WTC11 (cell line): ENCODE measurements around the gene TMPRSS13. TPM values are rescaled to one million over a fixed set of nuclear protein-coding genes. Genes with fewer than 3 reads are reported as not detected.

Experiments
- ATAC-seq: fragments of 200-7000 bp; cut with Tn5 transposase; 2 replicates; pipeline ENCODE4 v1.10.0; 2021; ENCODE audit warnings: mild to moderate bottlenecking, moderate library complexity
- CTCF ChIA-PET: fragments of 300-600 bp; sonication (Branson Sonifier 250); formaldehyde crosslinking; loops from one replicate; lab custom pipeline; 2021; ENCODE audit warnings: antibody characterized with exemption; lab: Charles Lee
- POLR2A ChIA-PET: fragments of 350-600 bp; sonication (Branson Sonifier 250); formaldehyde crosslinking; loops from one replicate; lab custom pipeline; 2021; ENCODE audit warnings: antibody characterized with exemption; lab: Charles Lee
- DNase-seq: peaks from one replicate; pipeline ENCODE4 v3.0.0; 2021; ENCODE audit warnings: low spot score
- H3K27ac Mint-ChIP-seq: 2 replicates; pipeline ENCODE4 v1.8.0; 2021; ENCODE audit warnings: mixed read lengths
- H3K27me3 Mint-ChIP-seq: 2 replicates; pipeline ENCODE4 v1.8.0; 2021; ENCODE audit warnings: low read depth, mild to moderate bottlenecking, moderate library complexity, mixed read lengths
- H3K36me3 Mint-ChIP-seq: 2 replicates; pipeline ENCODE4 v1.8.0; 2021; ENCODE audit warnings: mixed read lengths
- H3K4me1 Mint-ChIP-seq: 2 replicates; pipeline ENCODE4 v1.8.0; 2022; ENCODE audit warnings: mixed read lengths
- H3K4me3 Mint-ChIP-seq: 2 replicates; pipeline ENCODE4 v1.8.0; 2021; ENCODE audit warnings: mild to moderate bottlenecking, moderate library complexity, mixed read lengths
- H3K9me3 Mint-ChIP-seq: 2 replicates; pipeline ENCODE4 v1.8.0; 2021; ENCODE audit warnings: mixed read lengths
- AR ChIP-seq: fragments of 250-450 bp; sonication (Bioruptor Pico); IDR thresholded peaks from 2 replicates; pipeline ENCODE4 v1.9.0; 2021; ENCODE audit warnings: mild to moderate bottlenecking
- CREB1 ChIP-seq: sonication (generic); formaldehyde crosslinking; IDR thresholded peaks from 2 replicates; pipeline ENCODE4 v1.8.0; 2023; ENCODE audit warnings: mild to moderate bottlenecking, missing genetic modification reagents
- E2F1 ChIP-seq: sonication (generic); formaldehyde crosslinking; IDR thresholded peaks from 2 replicates; pipeline ENCODE4 v1.8.0; 2022; ENCODE audit warnings: mild to moderate bottlenecking, missing genetic modification reagents
- ESRRA ChIP-seq: sonication (generic); formaldehyde crosslinking; IDR thresholded peaks from 2 replicates; pipeline ENCODE4 v1.8.1; 2022; ENCODE audit warnings: mild to moderate bottlenecking, missing genetic modification reagents, borderline replicate concordance
- ETV6 ChIP-seq: sonication (generic); formaldehyde crosslinking; IDR thresholded peaks from 2 replicates; pipeline ENCODE4 v1.8.1; 2022; ENCODE audit warnings: mild to moderate bottlenecking, missing genetic modification reagents
- FOXJ3 ChIP-seq: sonication (generic); formaldehyde crosslinking; IDR thresholded peaks from 2 replicates; pipeline ENCODE4 v1.9.0; 2021; ENCODE audit warnings: missing genetic modification reagents, mild to moderate bottlenecking, borderline replicate concordance
- GRHL2 ChIP-seq: fragments of 250-450 bp; sonication (Bioruptor Pico); IDR thresholded peaks from 2 replicates; pipeline ENCODE4 v1.8.0; 2022; ENCODE audit warnings: mild to moderate bottlenecking, moderate library complexity; ENCODE audit not compliant: insufficient replicate concordance, severe bottlenecking
- JAZF1 ChIP-seq: fragments of 250-450 bp; sonication (Bioruptor Pico); IDR thresholded peaks from 2 replicates; pipeline ENCODE4 v1.9.0; 2021; ENCODE audit warnings: moderate library complexity, mild to moderate bottlenecking, inconsistent platforms
- MXD4 ChIP-seq: fragments of 250-450 bp; sonication (Bioruptor Pico); IDR thresholded peaks from 2 replicates; pipeline ENCODE4 v1.8.0; 2021; ENCODE audit warnings: mild to moderate bottlenecking, moderate library complexity, borderline replicate concordance
- NR3C1 ChIP-seq: sonication (generic); formaldehyde crosslinking; conservative IDR thresholded peaks from 2 replicates; pipeline ENCODE4 v1.8.1; 2023; ENCODE audit warnings: low read depth, mild to moderate bottlenecking, missing genetic modification reagents
- RELA ChIP-seq: sonication (generic); formaldehyde crosslinking; IDR thresholded peaks from 2 replicates; pipeline ENCODE4 v1.8.1; 2022; ENCODE audit warnings: missing genetic modification reagents, mild to moderate bottlenecking, borderline replicate concordance
- SOX15 ChIP-seq: fragments of 250-450 bp; sonication (Bioruptor Pico); IDR thresholded peaks from 2 replicates; pipeline ENCODE4 v1.9.0; 2021; ENCODE audit warnings: mild to moderate bottlenecking
- ZBTB21 ChIP-seq: sonication (generic); formaldehyde crosslinking; IDR thresholded peaks from 2 replicates; pipeline ENCODE4 v1.8.1; 2023; ENCODE audit warnings: mild to moderate bottlenecking, missing genetic modification reagents, borderline replicate concordance
- ZNF138 ChIP-seq: sonication (generic); formaldehyde crosslinking; conservative IDR thresholded peaks from 2 replicates; pipeline ENCODE4 v1.8.1; 2022; ENCODE audit warnings: mild to moderate bottlenecking, moderate library complexity, missing genetic modification reagents
- ZNF423 ChIP-seq: fragments of 250-450 bp; sonication (Bioruptor Pico); IDR thresholded peaks from 2 replicates; pipeline ENCODE4 v2.1.2; 2022; ENCODE audit warnings: mild to moderate bottlenecking, moderate library complexity
- total RNA-seq: library from RNA; stranded (reverse); gene quantifications from 3 replicates; pipeline ENCODE4 v1.2.3, GENCODE V29; 2021
- TF ChIP-seq, protein P1 (sequence below): sonication (generic); formaldehyde crosslinking; IDR thresholded peaks from 2 replicates; pipeline ENCODE4 v1.8.1; 2023; ENCODE audit warnings: mild to moderate bottlenecking, missing genetic modification reagents, moderate library complexity
- TF ChIP-seq, protein P2 (sequence below): sonication (generic); formaldehyde crosslinking; IDR thresholded peaks from 2 replicates; pipeline ENCODE4 v1.8.0; 2022; ENCODE audit warnings: missing genetic modification reagents

The TMPRSS13 gene
- total RNA-seq, 1 experiment from 2014 or later = 0.63 TPM

DNA sequence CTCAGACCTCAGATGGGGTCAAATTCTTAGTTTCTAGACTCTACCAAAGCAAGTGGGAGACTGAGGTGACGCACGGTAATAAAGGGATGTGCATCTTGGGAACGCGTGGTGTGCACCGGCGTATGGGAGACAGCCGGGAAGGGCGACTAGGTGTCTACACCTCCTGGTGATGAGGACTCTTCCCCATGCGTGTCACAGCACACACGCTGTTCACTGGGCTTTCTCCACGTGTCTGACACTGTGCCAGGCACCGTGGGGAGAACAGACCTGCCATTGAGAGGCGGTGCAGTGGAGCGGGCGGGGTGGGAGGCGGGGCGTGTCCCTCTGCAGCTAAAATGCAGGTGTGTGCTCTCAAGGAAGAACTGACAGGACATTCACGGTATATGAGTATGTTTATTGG, 58.0 kb downstream of the TMPRSS13 start:
- no peak overlapping the region for H3K4me3 Mint-ChIP-seq
- no peaks in the 10 kb centered on the region for H3K9me3 Mint-ChIP-seq
- no peaks in the 10 kb centered on the region for H3K36me3 Mint-ChIP-seq
- H3K27me3 Mint-ChIP-seq = peaks cover 85% of the 10 kb centered on the region
- CTCF ChIA-PET = interaction anchor here (0.8 kb wide), 1 partner anchor 158 kb away, joined by 3 read pairs; no protein-coding TSS in a partner anchor
- H3K27ac Mint-ChIP-seq = no peak overlapping the region
- H3K4me1 Mint-ChIP-seq = peaks cover 60% of the 10 kb centered on the region
- no peak for DNase-seq
- POLR2A ChIA-PET = interaction anchor here (0.8 kb wide), 1 partner anchor 43 kb away, joined by 4 read pairs; no protein-coding TSS in a partner anchor
- TF ChIP-seq MXD4 (CRISPR knock-in tag) = no peak
- TF ChIP-seq FOXJ3 (CRISPR knock-in tag) = no peak
- TF ChIP-seq RELA (CRISPR knock-in tag) = no peak
- TF ChIP-seq, protein P1, sequence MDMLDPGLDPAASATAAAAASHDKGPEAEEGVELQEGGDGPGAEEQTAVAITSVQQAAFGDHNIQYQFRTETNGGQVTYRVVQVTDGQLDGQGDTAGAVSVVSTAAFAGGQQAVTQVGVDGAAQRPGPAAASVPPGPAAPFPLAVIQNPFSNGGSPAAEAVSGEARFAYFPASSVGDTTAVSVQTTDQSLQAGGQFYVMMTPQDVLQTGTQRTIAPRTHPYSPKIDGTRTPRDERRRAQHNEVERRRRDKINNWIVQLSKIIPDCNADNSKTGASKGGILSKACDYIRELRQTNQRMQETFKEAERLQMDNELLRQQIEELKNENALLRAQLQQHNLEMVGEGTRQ (CRISPR knock-in tag) = no peak
- TF ChIP-seq, protein P2, sequence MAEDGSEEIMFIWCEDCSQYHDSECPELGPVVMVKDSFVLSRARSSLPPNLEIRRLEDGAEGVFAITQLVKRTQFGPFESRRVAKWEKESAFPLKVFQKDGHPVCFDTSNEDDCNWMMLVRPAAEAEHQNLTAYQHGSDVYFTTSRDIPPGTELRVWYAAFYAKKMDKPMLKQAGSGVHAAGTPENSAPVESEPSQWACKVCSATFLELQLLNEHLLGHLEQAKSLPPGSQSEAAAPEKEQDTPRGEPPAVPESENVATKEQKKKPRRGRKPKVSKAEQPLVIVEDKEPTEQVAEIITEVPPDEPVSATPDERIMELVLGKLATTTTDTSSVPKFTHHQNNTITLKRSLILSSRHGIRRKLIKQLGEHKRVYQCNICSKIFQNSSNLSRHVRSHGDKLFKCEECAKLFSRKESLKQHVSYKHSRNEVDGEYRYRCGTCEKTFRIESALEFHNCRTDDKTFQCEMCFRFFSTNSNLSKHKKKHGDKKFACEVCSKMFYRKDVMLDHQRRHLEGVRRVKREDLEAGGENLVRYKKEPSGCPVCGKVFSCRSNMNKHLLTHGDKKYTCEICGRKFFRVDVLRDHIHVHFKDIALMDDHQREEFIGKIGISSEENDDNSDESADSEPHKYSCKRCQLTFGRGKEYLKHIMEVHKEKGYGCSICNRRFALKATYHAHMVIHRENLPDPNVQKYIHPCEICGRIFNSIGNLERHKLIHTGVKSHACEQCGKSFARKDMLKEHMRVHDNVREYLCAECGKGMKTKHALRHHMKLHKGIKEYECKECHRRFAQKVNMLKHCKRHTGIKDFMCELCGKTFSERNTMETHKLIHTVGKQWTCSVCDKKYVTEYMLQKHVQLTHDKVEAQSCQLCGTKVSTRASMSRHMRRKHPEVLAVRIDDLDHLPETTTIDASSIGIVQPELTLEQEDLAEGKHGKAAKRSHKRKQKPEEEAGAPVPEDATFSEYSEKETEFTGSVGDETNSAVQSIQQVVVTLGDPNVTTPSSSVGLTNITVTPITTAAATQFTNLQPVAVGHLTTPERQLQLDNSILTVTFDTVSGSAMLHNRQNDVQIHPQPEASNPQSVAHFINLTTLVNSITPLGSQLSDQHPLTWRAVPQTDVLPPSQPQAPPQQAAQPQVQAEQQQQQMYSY = no peak
- TF ChIP-seq GRHL2 (CRISPR knock-in tag) = no peak
- TF ChIP-seq CREB1 = no peak
- TF ChIP-seq ZBTB21 (CRISPR knock-in tag) = no peak
- no peak for TF ChIP-seq SOX15 (CRISPR knock-in tag)
- no peak for TF ChIP-seq NR3C1
- TF ChIP-seq ESRRA (CRISPR knock-in tag) = no peak
- TF ChIP-seq E2F1 (CRISPR knock-in tag) = no peak
- TF ChIP-seq ZNF138 (CRISPR knock-in tag) = no peak
- no peak for TF ChIP-seq JAZF1 (CRISPR knock-in tag)
- no peak for ATAC-seq

GRCh38 chr11:117870103-117870952, 58.9 kb downstream of the TMPRSS13 start:
- H3K27ac Mint-ChIP-seq = no peak overlapping the region
- CTCF ChIA-PET = interaction anchor here (0.8 to 1.6 kb wide), 3 partner anchors 26 to 159 kb away, joined by 3 to 5 read pairs (median 3); no protein-coding TSS in a partner anchor
- no peaks in the 10 kb centered on the region for H3K9me3 Mint-ChIP-seq
- no peaks in the 10 kb centered on the region for H3K36me3 Mint-ChIP-seq
- peak; percentile 29 for ATAC-seq
- TF ChIP-seq ZNF423 (CRISPR knock-in tag) (peak; percentile 18; the same call in 1 of the 2 replicates), ETV6 (CRISPR knock-in tag) (peak; percentile 24; the same call in 1 of the 2 replicates), AR (CRISPR knock-in tag) (no peak)
- H3K27me3 Mint-ChIP-seq = peaks cover 82% of the 10 kb centered on the region
- no peak overlapping the region for H3K4me3 Mint-ChIP-seq
- DNase-seq = no peak
- peaks cover 56% of the 10 kb centered on the region for H3K4me1 Mint-ChIP-seq
- POLR2A ChIA-PET = interaction anchor here (0.8 kb wide), 1 partner anchor 42 kb away, joined by 4 read pairs; no protein-coding TSS in a partner anchor
